Upper lobe of right lung (tissue), 1 donor: ENCODE measurements around the gene PHTF1. TPM values are rescaled to one million over a fixed set of nuclear protein-coding genes. Genes with fewer than 3 reads are reported as not detected.

Experiments used
- ATAC-seq: fragments of 200-7000 bp; cut with Tn5 transposase; one replicate; pipeline ENCODE4 v1.9.1; 2020; ENCODE audit warnings: mild to moderate bottlenecking, moderate library complexity
- DNase-seq: peaks from one replicate; pipeline ENCODE4 v3.0.0-alpha.2; 2020
- H3K27ac ChIP-seq: fragments of 200-600 bp; one replicate; pipeline ENCODE4 v1.8.0; 2022
- H3K27me3 ChIP-seq: fragments of 200-600 bp; one replicate; pipeline ENCODE4 v1.8.0; 2022; ENCODE audit warnings: mild to moderate bottlenecking
- H3K36me3 ChIP-seq: fragments of 200-600 bp; one replicate; pipeline ENCODE4 v1.8.0; 2022
- H3K4me1 ChIP-seq: fragments of 200-600 bp; one replicate; pipeline ENCODE4 v1.8.0; 2022
- H3K4me3 ChIP-seq: fragments of 200-600 bp; one replicate; pipeline ENCODE4 v1.8.0; 2022; ENCODE audit warnings: mild to moderate bottlenecking
- H3K9me3 ChIP-seq: fragments of 200-600 bp; one replicate; pipeline ENCODE4 v1.8.0; 2022
- intact Hi-C: fragments of 100-400 bp; cut with DNase I; formaldehyde crosslinking; loops from one replicate; pipeline ENCODE4 v1.11.0; 2022
- total RNA-seq: library from RNA; stranded (reverse); fragmentation: NEBNext Ultra II Directional; extraction: Animal tissue kit (Norgen Biotek cat#: 25700); gene quantifications from one replicate; pipeline ENCODE4 v1.2.1, GENCODE V29; 2021
- TF ChIP-seq, protein P1 (sequence below): fragments of 200-600 bp; IDR thresholded peaks from one replicate; pipeline ENCODE4 v1.8.0; 2022; ENCODE audit warnings: antibody characterized with exemption
- donor health status: DM: no; HTN: yes; CAD: no; lungs with severe emphysema.

Gene PHTF1
- total RNA-seq, 1 donor from 2014 or later: 18.9 TPM

DNA sequence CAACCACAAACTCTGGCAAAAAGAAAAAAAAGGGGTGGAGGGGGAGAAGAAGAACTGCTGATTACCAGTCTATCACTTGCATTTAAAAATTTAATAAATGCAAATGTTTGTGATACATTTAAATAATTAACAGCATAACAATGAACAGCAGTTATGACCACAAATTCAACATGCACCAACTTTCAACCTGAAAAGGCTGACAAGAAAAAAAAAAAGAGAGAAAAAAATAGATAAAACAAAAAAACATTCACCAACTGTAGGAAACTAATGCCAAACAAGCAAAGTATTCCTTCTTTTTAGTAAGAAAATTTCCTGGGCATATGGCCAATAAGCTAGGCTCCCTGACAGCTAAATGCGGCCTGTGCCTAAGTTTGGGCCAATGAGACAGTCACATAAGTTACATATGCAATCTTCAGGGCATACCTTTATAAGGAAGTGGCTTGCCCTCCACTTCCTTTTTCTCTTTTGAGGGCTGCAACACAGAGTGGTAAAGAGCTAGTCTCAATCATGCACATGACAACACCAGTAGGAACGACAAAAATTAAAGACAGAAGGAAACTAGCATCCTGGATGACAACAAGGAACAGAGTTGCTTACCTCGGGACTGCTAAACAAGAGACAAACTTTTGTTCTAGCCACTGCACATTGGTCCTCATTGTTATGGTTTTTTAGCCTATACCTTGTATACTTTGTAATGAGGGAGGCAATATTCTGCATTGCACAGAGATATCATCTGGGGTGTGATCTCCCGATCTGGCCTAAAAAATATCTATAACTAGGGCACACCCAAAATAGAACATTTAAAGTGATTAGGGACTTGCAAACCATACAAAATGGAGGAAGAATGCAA lies 24.2 kb upstream of the PHTF1 start:
- intact Hi-C loops: no loop called here
- Histone ChIP-seq H3K9me3 (no peaks in the 10 kb centered on the region), H3K4me3 (no peak overlapping the region), H3K36me3 (no peaks in the 10 kb centered on the region), H3K27ac (peak overlapping the region; percentile 71), H3K27me3 (no peaks in the 10 kb centered on the region), H3K4me1 (peaks cover 49% of the 10 kb centered on the region)
- TF ChIP-seq, protein P1, sequence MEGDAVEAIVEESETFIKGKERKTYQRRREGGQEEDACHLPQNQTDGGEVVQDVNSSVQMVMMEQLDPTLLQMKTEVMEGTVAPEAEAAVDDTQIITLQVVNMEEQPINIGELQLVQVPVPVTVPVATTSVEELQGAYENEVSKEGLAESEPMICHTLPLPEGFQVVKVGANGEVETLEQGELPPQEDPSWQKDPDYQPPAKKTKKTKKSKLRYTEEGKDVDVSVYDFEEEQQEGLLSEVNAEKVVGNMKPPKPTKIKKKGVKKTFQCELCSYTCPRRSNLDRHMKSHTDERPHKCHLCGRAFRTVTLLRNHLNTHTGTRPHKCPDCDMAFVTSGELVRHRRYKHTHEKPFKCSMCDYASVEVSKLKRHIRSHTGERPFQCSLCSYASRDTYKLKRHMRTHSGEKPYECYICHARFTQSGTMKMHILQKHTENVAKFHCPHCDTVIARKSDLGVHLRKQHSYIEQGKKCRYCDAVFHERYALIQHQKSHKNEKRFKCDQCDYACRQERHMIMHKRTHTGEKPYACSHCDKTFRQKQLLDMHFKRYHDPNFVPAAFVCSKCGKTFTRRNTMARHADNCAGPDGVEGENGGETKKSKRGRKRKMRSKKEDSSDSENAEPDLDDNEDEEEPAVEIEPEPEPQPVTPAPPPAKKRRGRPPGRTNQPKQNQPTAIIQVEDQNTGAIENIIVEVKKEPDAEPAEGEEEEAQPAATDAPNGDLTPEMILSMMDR: no peak
- peak; percentile 94 for ATAC-seq
- DNase-seq: no peak

GRCh38 chr1:113782406-113782805 lies 23.1 kb upstream of the PHTF1 start:
- no peaks in the 10 kb centered on the region for H3K27me3 ChIP-seq
- intact Hi-C loops: no loop called here
- peak overlapping the region; percentile 71 for H3K27ac ChIP-seq
- TF ChIP-seq, protein P1: no peak
- no peak overlapping the region for H3K4me3 ChIP-seq
- DNase-seq (no peak), ATAC-seq (no peak)
- peaks cover 2% of the 10 kb centered on the region for H3K36me3 ChIP-seq
- no peaks in the 10 kb centered on the region for H3K9me3 ChIP-seq
- H3K4me1 ChIP-seq: peaks cover 49% of the 10 kb centered on the region

GRCh38 chr1:113780374-113781146 lies 21.3 kb upstream of the PHTF1 start:
- Histone ChIP-seq H3K27me3 (no peaks in the 10 kb centered on the region), H3K27ac (peak overlapping the region; percentile 6), H3K36me3 (peaks cover 19% of the 10 kb centered on the region), H3K9me3 (no peaks in the 10 kb centered on the region), H3K4me1 (peaks cover 49% of the 10 kb centered on the region), H3K4me3 (no peak overlapping the region)
- intact Hi-C loops: no loop called here
- TF ChIP-seq, protein P1: no peak
- no peak for ATAC-seq
- no peak for DNase-seq

GRCh38 chr1:113779542-113779941 lies 20.3 kb upstream of the PHTF1 start:
- ATAC-seq (no peak), DNase-seq (no peak)
- no peak overlapping the region for H3K4me3 ChIP-seq
- H3K9me3 ChIP-seq: no peaks in the 10 kb centered on the region
- intact Hi-C loops: no loop called here
- no peak overlapping the region for H3K27ac ChIP-seq
- no peaks in the 10 kb centered on the region for H3K27me3 ChIP-seq
- peaks cover 42% of the 10 kb centered on the region for H3K4me1 ChIP-seq
- peaks cover 25% of the 10 kb centered on the region for H3K36me3 ChIP-seq
- TF ChIP-seq, protein P1: no peak

GRCh38 chr1:113777561-113777960 lies 18.3 kb upstream of the PHTF1 start:
- intact Hi-C loops: no loop called here
- TF ChIP-seq, protein P1: no peak

More at GRCh38 chr1:113777561-113777960, 18.3 kb upstream of the PHTF1 start:
- peaks cover 25% of the 10 kb centered on the region for H3K36me3 ChIP-seq
- DNase-seq: no peak
- H3K27me3 ChIP-seq: no peaks in the 10 kb centered on the region
- H3K27ac ChIP-seq: no peak overlapping the region
- no peaks in the 10 kb centered on the region for H3K9me3 ChIP-seq
- peaks cover 22% of the 10 kb centered on the region for H3K4me1 ChIP-seq
- ATAC-seq: no peak
- no peak overlapping the region for H3K4me3 ChIP-seq
